CD4-positive, alpha-beta T cell treated with Interferon gamma for 1 hour (primary cell): ENCODE results near the gene NTHL1.

Experiments
- DNase-seq: peaks from one replicate; pipeline ENCODE4 v3.0.0-alpha.2; 2020

The NTHL1 gene

DNA sequence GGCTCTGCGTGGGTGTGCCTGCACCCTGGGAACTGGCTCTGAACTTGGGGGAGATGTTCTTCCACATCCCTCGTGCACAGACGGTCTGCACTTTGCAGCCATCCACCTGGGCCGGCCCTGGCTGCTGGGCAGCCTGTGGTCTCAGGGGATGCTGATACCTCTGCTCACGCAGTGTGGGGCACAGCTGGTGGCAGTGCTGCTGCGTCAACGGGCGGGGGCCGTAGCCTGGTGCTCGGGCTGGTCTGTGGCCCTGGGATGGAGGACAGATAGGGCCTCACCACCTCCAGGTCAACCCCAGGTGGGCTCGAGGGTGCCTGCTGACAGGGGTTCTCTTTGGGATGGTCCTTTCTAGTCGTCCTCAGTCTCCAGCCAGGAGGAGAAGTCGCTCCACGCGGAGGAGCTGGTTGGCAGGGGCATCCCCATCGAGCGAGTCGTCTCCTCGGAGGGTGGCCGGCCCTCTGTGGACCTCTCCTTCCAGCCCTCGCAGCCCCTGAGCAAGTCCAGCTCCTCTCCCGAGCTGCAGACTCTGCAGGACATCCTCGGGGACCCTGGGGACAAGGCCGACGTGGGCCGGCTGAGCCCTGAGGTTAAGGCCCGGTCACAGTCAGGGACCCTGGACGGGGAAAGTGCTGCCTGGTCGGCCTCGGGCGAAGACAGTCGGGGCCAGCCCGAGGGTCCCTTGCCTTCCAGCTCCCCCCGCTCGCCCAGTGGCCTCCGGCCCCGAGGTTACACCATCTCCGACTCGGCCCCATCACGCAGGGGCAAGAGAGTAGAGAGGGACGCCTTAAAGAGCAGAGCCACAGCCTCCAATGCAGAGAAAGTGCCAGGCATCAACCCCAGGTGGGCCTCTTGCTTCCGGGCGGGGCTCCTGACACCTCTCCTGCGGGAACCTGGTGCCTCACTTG is 36.5 kb upstream of the NTHL1 start:
- DNase-seq, result no peak

DNA sequence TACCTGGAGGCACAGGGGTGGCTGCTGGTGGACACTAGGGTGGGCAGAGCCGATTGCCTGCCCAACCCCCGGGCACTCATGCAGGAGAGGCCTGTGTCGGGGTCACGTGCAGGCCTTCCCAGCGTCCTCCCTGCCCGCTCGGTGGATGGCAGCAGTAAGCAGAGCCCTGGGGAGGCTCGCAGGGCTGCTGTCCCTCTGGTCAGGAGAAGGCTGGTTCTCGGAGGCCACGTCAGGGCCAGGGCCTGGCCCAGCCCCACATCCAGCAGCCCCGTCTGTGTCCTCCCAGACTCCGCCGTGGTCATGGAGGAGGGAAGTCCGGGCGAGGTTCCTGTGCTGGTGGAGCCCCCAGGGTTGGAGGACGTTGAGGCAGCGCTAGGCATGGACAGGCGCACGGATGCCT is 35.8 kb upstream of the NTHL1 start:
- DNase-seq, result no peak

DNA sequence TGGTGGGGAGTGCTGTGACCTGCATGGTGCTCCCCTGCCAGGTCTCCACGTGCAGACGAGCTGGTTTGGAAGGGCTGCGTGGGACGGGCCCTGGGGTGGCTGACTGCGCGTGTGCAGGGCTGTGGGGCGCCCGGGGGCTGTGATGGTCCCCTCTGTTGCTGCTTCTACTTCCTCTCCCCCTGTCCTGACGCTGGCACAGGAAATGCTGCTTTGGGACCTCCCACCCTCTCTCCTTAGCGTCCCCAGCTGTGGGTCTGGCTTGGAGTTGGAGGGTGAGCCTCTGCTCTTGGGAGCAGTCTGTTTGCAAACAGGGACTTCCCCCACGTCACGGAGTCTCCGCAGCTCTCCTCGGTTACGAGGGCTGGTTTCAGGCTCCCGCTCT is 35.3 kb upstream of the NTHL1 start:
- DNase-seq, result no peak

DNA sequence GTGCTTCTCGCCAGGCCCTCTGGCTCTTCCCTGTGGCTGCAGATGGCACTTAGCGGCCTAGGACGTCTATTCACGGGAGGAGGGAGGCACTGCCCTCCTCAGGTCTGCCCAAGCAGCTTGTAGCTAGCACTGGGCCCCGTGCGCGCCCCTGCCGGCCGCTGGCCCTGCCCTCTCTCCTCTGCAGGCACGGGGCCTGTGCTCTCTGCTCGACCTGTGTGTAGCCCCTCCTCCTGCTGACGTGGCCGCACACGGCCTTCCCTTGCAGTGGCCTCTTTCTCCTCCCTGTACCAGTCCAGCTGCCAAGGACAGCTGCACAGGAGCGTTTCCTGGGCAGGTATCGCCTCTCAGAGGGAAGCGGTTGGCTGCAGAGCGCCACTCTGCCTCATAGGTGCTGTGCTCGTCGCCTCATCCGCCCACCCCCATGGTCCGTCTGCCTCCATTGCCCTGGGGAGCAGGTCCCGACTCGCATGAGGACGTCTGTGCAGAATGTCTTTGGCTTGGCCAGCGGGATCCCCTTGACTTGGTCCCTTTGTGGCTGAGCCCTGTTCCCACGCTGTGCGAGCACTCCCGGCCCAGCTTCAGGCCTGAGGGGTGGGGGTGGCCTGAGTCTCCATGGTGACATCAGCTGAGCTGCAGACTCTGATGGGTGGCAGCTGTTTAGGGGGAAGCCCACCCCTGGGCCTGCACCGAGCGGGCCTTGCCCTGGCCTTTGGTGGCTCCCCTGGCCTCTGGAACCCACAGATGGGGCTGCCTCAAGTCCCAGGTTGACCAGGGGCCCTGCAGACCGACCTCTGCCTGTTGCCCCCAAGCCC is 34.7 kb upstream of the NTHL1 start:
- DNase-seq, result no peak

GRCh38 chr16:2081201-2082084 is 33.8 kb upstream of the NTHL1 start:
- no peak for DNase-seq

DNA sequence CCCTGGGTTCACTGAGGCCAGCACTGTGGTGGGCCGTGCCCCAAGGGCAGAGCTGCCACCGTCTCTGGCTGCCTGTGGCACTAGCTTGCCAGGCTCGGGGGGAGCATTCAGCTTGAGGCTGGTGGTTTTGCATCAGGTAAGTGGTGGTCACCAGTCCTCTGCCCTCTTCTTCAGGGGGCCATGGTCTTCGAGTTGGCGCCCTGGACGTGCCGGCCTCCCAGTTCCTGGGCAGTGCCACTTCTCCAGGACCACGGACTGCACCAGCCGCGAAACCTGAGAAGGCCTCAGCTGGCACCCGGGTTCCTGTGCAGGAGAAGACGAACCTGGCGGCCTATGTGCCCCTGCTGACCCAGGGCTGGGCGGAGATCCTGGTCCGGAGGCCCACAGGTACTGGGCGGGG is 32.4 kb upstream of the NTHL1 start:
- DNase-seq, result no peak

GRCh38 chr16:2079311-2079800 is 31.7 kb upstream of the NTHL1 start:
- DNase-seq, result no peak

DNA sequence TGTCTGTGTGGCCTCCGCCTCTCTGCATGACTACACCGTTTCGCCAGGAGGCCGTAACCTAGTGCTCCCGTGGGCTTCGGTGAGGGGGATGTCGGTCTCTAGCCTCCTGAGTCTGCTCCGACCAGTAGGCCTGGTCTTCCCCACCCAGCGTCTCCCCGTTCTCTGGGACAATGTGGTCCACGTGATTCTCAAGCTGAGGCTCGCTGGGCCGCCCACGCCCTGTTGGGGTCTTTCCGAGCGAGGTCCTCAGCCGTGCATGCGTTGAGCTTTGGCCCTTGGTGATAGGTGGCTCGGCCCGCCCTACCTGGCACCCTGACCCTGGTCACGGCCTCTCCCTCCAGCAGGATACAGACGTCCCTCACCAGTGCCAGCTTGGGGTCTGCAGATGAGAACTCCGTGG is 31.1 kb upstream of the NTHL1 start:
- DNase-seq, result no peak

DNA sequence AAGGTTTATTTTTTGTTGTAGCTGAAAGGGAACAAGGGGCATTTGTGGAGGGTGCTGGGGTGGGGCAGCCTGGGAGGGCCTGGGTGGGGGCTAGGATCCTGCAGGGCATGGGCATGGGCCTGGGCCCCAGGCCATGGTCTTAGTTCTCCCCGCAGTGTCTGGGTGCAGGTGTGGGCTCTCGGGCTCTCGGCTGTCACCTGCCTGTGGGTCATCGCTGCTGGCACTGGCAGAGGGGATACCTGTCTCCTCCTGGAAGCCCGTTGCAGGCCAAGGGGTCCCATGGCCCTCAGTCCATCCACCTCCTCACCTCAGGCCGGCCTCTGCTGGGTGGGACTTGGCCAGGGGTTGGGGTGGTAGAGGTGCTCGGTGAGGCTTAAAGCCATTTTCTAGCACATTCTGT is 30.5 kb upstream of the NTHL1 start:
- no peak for DNase-seq

DNA sequence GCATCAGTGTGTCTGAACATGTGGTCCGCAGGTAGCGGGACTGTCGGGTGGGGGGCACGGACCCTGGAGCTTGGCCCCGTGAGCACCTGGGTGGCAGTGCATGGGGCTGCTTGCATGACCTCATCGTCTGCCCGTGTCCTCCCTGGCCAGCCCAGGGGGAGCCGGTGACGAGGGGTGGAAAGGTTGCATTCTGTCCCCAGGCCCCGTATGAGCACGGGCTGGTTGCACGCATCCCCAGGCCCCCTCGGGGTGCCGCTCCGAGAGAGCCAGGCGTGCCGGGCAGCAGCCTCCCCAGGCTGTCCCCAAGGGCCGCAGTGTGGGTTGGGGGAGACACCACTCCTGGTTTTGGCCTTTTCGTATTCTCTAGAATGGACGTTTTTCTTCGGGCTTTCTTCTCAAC is 30.1 kb upstream of the NTHL1 start:
- DNase-seq, result no peak

DNA sequence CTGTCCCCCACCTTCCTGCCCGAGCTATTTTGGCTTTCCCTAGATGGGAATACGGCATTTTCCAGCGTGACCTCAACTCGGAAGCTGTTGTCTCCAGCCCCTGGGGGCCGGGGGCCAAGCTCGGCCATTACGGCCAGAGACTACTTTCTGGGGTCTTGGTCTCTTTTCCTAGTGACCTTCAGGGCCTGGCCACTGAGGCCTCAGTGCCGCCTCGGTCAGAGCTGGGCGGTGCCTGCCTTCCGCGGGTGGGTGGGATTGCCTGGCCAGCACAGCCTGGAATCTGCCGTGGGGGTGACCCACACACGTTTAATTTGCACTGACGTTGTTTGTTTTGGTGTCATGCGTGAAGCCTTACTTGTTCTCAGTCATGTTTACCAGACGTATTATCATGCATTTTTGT is 29.4 kb upstream of the NTHL1 start:
- no peak for DNase-seq

DNA sequence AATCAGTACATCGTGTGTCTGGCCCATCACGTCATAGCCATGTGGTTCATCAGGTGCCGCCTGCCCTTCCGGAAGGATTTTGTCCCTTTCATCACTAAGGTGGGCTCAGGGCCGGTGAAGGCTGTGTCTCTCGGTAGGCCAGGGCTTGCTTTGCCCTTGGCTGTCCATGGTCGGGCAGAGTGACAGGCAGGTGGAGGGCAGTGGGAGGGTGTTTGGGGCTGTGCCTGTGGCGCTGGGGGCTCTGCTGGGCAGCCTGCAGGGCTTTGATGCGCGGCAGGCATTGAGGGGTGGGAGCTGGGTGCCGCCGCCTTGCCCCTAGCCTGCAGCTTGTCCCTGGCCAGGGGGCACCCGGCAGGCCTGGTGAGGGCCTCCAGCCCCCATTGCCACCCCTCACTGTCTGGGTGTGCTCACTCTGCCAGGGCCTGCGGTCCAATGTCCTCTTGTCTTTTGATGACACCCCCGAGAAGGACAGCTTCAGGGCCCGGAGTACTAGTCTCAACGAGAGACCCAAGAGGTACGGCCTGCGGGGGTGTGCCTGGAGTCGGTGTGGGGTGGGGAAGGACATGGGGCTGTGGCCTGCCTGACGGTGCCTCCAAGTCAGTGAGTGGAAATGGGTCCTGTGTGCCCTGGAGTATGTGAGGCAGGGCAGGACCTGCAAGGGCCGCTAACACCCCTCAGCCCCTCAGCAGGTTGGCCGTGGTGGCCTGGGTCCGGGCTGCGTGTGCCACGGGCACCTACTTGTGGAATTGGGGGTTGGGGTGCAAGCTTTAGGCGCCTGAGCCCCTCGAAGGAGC is 28.6 kb upstream of the NTHL1 start:
- no peak for DNase-seq

- no peak for DNase-seq
Measured at GRCh38 chr16:2075631-2076030, 28.0 kb upstream of the NTHL1 start.

DNA sequence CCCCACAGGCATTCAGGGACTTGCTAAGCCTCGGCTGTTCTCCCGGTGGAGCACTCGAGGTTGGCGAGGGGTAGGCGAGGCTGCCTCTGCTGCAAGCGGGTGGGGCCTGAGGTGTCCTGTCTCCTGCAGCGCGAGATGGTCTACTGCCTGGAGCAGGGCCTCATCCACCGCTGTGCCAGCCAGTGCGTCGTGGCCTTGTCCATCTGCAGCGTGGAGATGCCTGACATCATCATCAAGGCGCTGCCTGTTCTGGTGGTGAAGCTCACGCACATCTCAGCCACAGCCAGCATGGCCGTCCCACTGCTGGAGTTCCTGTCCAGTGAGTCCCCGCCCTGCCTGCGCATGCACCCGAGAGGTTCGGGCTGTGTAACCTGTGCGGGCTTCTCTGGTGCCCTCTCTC is 26.4 kb upstream of the NTHL1 start:
- no peak for DNase-seq

GRCh38 chr16:2072926-2073325 is 25.3 kb upstream of the NTHL1 start:
- DNase-seq, result no peak

GRCh38 chr16:2071454-2072202 is 24.0 kb upstream of the NTHL1 start:
- no peak for DNase-seq

- DNase-seq, result no peak
Measured at GRCh38 chr16:2070576-2071453, 23.2 kb upstream of the NTHL1 start.

DNA sequence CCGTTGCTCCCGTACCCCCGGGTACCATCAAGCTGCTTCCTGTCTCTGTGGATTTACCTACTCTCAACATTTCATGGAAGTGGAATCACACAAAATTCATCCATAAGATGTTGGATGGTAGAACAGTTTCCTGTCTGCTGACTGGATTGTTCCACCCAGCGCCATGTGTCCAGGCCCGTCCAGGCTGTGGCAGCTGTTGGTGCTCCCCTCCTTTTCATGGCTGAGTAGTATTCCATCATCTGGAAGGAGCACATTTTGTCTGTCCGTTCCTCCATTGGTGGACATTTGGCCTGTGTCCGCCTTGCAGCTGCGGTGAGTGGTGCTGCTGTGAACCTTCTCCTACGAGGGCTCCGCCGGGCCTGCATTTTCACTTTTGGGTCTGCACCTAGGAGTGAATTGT is 18.5 kb upstream of the NTHL1 start:
- DNase-seq, result no peak

DNA sequence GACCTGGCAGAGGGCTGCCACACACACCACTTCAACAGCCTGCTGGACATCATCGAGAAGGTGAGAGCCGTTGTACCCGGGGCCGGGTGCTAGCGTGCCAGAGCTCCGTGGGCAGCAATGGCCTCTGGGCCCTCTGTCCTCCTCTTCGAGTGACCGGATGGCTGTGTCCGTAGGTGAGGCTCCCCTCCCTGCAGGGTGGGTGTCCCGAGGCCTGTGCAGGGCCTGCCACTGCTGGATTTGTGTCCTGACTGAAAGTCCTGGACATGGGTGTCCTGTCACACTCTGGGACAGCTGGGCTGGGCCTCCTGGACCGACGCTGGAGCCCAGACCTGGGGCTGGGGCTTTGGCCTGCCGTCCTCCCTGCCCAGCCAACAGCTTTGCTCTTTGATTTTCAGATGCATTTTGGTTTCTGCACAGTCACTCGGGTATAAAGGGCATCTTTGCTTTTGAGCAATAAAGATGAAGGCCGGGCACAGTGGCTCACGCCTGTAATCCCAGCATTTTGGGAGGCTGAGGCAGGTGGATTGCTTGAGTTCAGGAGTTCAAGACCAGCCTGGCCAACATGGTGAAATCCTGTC is 16.8 kb upstream of the NTHL1 start:
- DNase-seq, result no peak

GRCh38 chr16:2063861-2064260 is 16.2 kb upstream of the NTHL1 start:
- DNase-seq, result no peak
